Naive B cell (primary cell): ENCODE measurements around the gene BIRC2. TPM values are rescaled to one million over a fixed set of nuclear protein-coding genes. Genes with fewer than 3 reads are reported as not detected.
A peak's percentile ranks its signal among the peaks of the same experiment; 100 is the strongest.
"Not testable (repeated sequence)": the region's sequence is repeated elsewhere in the genome, so short reads cannot be mapped to it uniquely, and the experiment has no call there.

Experiments used
- ATAC-seq, 2 donors: fragments of 150-1000 bp; cut with Tn5 transposase; 2 replicates each; pipeline ENCODE4 v1.10.0; 2021; ENCODE audit warnings: low read depth in 2 of 2, mild to moderate bottlenecking in 2 of 2, moderate library complexity in 2 of 2
- DNase-seq: peaks from one replicate; pipeline ENCODE4 v3.0.0; 2022
- H3K27ac Mint-ChIP-seq, 6 donors: one replicate each; pipeline ENCODE4 v1.8.0; 2020 to 2022; ENCODE audit warnings: mild to moderate bottlenecking in 6 of 6, mixed read lengths in 6 of 6, moderate library complexity in 5 of 6, inconsistent platforms in 2 of 6
- H3K27me3 Mint-ChIP-seq, 3 donors: one replicate each; pipeline ENCODE4 v1.8.0; 2021 to 2022; ENCODE audit warnings: mixed read lengths in 3 of 3, mild to moderate bottlenecking in 1 of 3
- H3K36me3 Mint-ChIP-seq, 2 donors: one replicate each; pipeline ENCODE4 v1.8.0; 2020 to 2022; ENCODE audit warnings: mixed read lengths in 2 of 2, inconsistent platforms in 1 of 2, mild to moderate bottlenecking in 1 of 2
- H3K4me1 Mint-ChIP-seq, 3 donors: one replicate each; pipeline ENCODE4 v1.8.0; 2020 to 2022; ENCODE audit warnings: mixed read lengths in 3 of 3, inconsistent platforms in 1 of 3, mild to moderate bottlenecking in 1 of 3, moderate library complexity in 1 of 3
- H3K4me3 Mint-ChIP-seq, 8 donors: one replicate each; pipeline ENCODE4 v1.8.0; 2020 to 2022; ENCODE audit warnings: mild to moderate bottlenecking in 8 of 8, mixed read lengths in 8 of 8, moderate library complexity in 8 of 8, inconsistent platforms in 2 of 8
- H3K9me3 Mint-ChIP-seq, 7 donors: one replicate each; pipeline ENCODE4 v1.8.0; 2020 to 2022; ENCODE audit warnings: mixed read lengths in 7 of 7, mild to moderate bottlenecking in 5 of 7, inconsistent platforms in 2 of 7, moderate library complexity in 1 of 7
- polyA plus RNA-seq, 6 donors: library from polyadenylated mRNA; unstranded; fragments of 300-500 nt; fragmentation: Illumina TruSeq; gene quantifications; one replicate each; pipeline ENCODE4 v1.2.3, GENCODE V29; 2021; ENCODE audit warnings: low read depth in 6 of 6

Gene BIRC2
- polyA plus RNA-seq, 6 donors from 2014 or later, result 28.2 to 43.9 (median 35.6) TPM

GRCh38 chr11:102330231-102330630 lies 16.8 kb upstream of the BIRC2 start:
- Mint-ChIP-seq H3K36me3 (peaks cover 26 to 30% of the 10 kb centered on the region in 2 donors), H3K4me3 (no peak overlapping the region), H3K9me3 (no peaks in the 10 kb centered on the region), H3K4me1 (peaks cover 19 to 32% (median 22%) of the 10 kb centered on the region in 3 donors), H3K27ac (peak overlapping the region in 5 of 6 donors; percentile 3 to 86 (median 18)), H3K27me3 (no peaks in the 10 kb centered on the region)
- DNase-seq (no peak), ATAC-seq (no peak)

GRCh38 chr11:102331341-102331740 lies 15.7 kb upstream of the BIRC2 start:
- Mint-ChIP-seq H3K27ac (peak overlapping the region in 4 of 6 donors; percentile 15 to 81 (median 67)), H3K27me3 (no peaks in the 10 kb centered on the region), H3K4me3 (no peak overlapping the region), H3K36me3 (peaks cover 26 to 29% of the 10 kb centered on the region in 2 donors), H3K9me3 (no peaks in the 10 kb centered on the region), H3K4me1 (peaks cover 19 to 32% (median 22%) of the 10 kb centered on the region in 3 donors)
- ATAC-seq, result no peak
- DNase-seq, result no peak

GRCh38 chr11:102332611-102332994 lies 14.4 kb upstream of the BIRC2 start:
- DNase-seq (no peak), ATAC-seq (no peak)
- Mint-ChIP-seq H3K27me3 (no peaks in the 10 kb centered on the region), H3K27ac (peak overlapping the region in 5 of 6 donors; percentile 13 to 90 (median 76)), H3K4me1 (peaks cover 18 to 23% (median 19%) of the 10 kb centered on the region in 3 donors), H3K36me3 (peaks cover 24 to 26% of the 10 kb centered on the region in 2 donors), H3K4me3 (no peak overlapping the region), H3K9me3 (no peaks in the 10 kb centered on the region)

GRCh38 chr11:102338479-102339010 lies 8.5 kb upstream of the BIRC2 start:
- Mint-ChIP-seq H3K4me1 (peaks cover 16 to 26% (median 19%) of the 10 kb centered on the region in 3 donors), H3K9me3 (no peaks in the 10 kb centered on the region), H3K4me3 (no peak overlapping the region), H3K36me3 (peaks cover 0 to 5% of the 10 kb centered on the region in 2 donors), H3K27ac (peak overlapping the region in 5 of 6 donors; percentile 10 to 94 (median 90)), H3K27me3 (no peaks in the 10 kb centered on the region)
- DNase-seq (no peak), ATAC-seq (no peak)

- peak overlapping the region in 4 of 6 donors; percentile 27 to 96 (median 77) for H3K27ac Mint-ChIP-seq
- ATAC-seq, H3K27me3 Mint-ChIP-seq, DNase-seq, H3K36me3 Mint-ChIP-seq, H3K4me3 Mint-ChIP-seq, H3K9me3 Mint-ChIP-seq: not testable (repeated sequence)
- H3K4me1 Mint-ChIP-seq, result peaks cover 18 to 33% (median 24%) of the 10 kb centered on the region in 3 donors
These were observed 5.7 kb upstream of the BIRC2 start for GRCh38 chr11:102341311-102341710.

- H3K4me1 Mint-ChIP-seq, result peaks cover 23 to 37% (median 27%) of the 10 kb centered on the region in 3 donors
- ATAC-seq (peak; percentile 16 to 38), DNase-seq (peak; percentile 68)
- no peaks in the 10 kb centered on the region for H3K9me3 Mint-ChIP-seq
- peak overlapping the region; percentile 1 to 98 (median 96) for H3K27ac Mint-ChIP-seq
- no peaks in the 10 kb centered on the region for H3K27me3 Mint-ChIP-seq
- peak overlapping the region in 1 of 8 donors; percentile 3 for H3K4me3 Mint-ChIP-seq
- H3K36me3 Mint-ChIP-seq, result peaks cover 0 to 5% of the 10 kb centered on the region in 2 donors
These were observed 5.1 kb upstream of the BIRC2 start for GRCh38 chr11:102341844-102342318.

- H3K27ac Mint-ChIP-seq, result peak overlapping the region in 3 of 6 donors; percentile 64 to 99 (median 73)
- H3K4me1 Mint-ChIP-seq, result peaks cover 29 to 38% (median 35%) of the 10 kb centered on the region in 3 donors
- H3K4me3 Mint-ChIP-seq, result no peak overlapping the region
- DNase-seq (no peak), ATAC-seq (no peak)
- no peaks in the 10 kb centered on the region for H3K27me3 Mint-ChIP-seq
- H3K9me3 Mint-ChIP-seq, result no peaks in the 10 kb centered on the region
- H3K36me3 Mint-ChIP-seq, result no peaks in the 10 kb centered on the region
These were observed 3.2 kb upstream of the BIRC2 start for GRCh38 chr11:102343809-102344208.

GRCh38 chr11:102345904-102346303 lies 1.1 kb upstream of the BIRC2 start:
- H3K9me3 Mint-ChIP-seq, result no peaks in the 10 kb centered on the region
- ATAC-seq (no peak), DNase-seq (no peak)
- H3K27me3 Mint-ChIP-seq, result no peaks in the 10 kb centered on the region
- peaks cover 26 to 48% (median 42%) of the 10 kb centered on the region in 3 donors for H3K4me1 Mint-ChIP-seq
- peaks cover 0 to 7% of the 10 kb centered on the region in 2 donors for H3K36me3 Mint-ChIP-seq
- peak overlapping the region; percentile 99 to 100 (median 100) for H3K27ac Mint-ChIP-seq
- H3K4me3 Mint-ChIP-seq, result peak overlapping the region; percentile 91 to 99 (median 98)

GRCh38 chr11:102346456-102346747 lies 612 bp upstream of the BIRC2 start:
- Mint-ChIP-seq H3K27ac (peak overlapping the region; percentile 99 to 100 (median 100)), H3K4me3 (peak overlapping the region; percentile 91 to 99 (median 98)), H3K36me3 (peaks cover 0 to 10% of the 10 kb centered on the region in 2 donors), H3K9me3 (no peaks in the 10 kb centered on the region), H3K27me3 (no peaks in the 10 kb centered on the region), H3K4me1 (peaks cover 24 to 44% (median 40%) of the 10 kb centered on the region in 3 donors)
- DNase-seq (no peak), ATAC-seq (no peak)

GRCh38 chr11:102347462-102348370 lies 702 bp downstream of the BIRC2 start:
- Mint-ChIP-seq H3K4me3 (peak overlapping the region; percentile 91 to 99 (median 98)), H3K27ac (peak overlapping the region; percentile 99 to 100 (median 100)), H3K27me3 (no peaks in the 10 kb centered on the region), H3K4me1 (peaks cover 20 to 37% (median 36%) of the 10 kb centered on the region in 3 donors), H3K9me3 (no peaks in the 10 kb centered on the region), H3K36me3 (peaks cover 0 to 10% of the 10 kb centered on the region in 2 donors)
- DNase-seq, result peak; percentile 21
- ATAC-seq, result no peak

GRCh38 chr11:102357116-102357515 lies 10.1 kb downstream of the BIRC2 start:
- Mint-ChIP-seq H3K4me3 (no peak overlapping the region), H3K27me3 (no peaks in the 10 kb centered on the region), H3K27ac (peak overlapping the region in 1 of 6 donors; percentile 5), H3K4me1 (peaks cover 33 to 42% (median 37%) of the 10 kb centered on the region in 3 donors), H3K36me3 (peaks cover 40 to 41% of the 10 kb centered on the region in 2 donors), H3K9me3 (peaks cover 2 to 22% (median 11%) of the 10 kb centered on the region in 7 donors)
- no peak for ATAC-seq
- DNase-seq, result no peak

GRCh38 chr11:102359372-102359771 lies 12.4 kb downstream of the BIRC2 start:
- ATAC-seq (no peak), DNase-seq (no peak)
- peaks cover 2 to 22% (median 11%) of the 10 kb centered on the region in 7 donors for H3K9me3 Mint-ChIP-seq
- no peaks in the 10 kb centered on the region for H3K27me3 Mint-ChIP-seq
- peaks cover 40 to 47% of the 10 kb centered on the region in 2 donors for H3K36me3 Mint-ChIP-seq
- peaks cover 33 to 37% (median 36%) of the 10 kb centered on the region in 3 donors for H3K4me1 Mint-ChIP-seq
- H3K27ac Mint-ChIP-seq, result no peak overlapping the region
- H3K4me3 Mint-ChIP-seq, result no peak overlapping the region

GRCh38 chr11:102360681-102361080 lies 13.7 kb downstream of the BIRC2 start:
- Mint-ChIP-seq H3K27ac (peak overlapping the region in 4 of 6 donors; percentile 46 to 92 (median 62)), H3K27me3 (no peaks in the 10 kb centered on the region), H3K4me1 (peaks cover 33 to 35% (median 33%) of the 10 kb centered on the region in 3 donors), H3K9me3 (peaks cover 2 to 21% (median 11%) of the 10 kb centered on the region in 7 donors), H3K4me3 (peak overlapping the region in 4 of 8 donors; percentile 26 to 69 (median 44)), H3K36me3 (peaks cover 48 to 50% of the 10 kb centered on the region in 2 donors)
- no peak for ATAC-seq
- no peak for DNase-seq
